ENCODE results near the gene TBC1D2B.

Gene TBC1D2B

DNA sequence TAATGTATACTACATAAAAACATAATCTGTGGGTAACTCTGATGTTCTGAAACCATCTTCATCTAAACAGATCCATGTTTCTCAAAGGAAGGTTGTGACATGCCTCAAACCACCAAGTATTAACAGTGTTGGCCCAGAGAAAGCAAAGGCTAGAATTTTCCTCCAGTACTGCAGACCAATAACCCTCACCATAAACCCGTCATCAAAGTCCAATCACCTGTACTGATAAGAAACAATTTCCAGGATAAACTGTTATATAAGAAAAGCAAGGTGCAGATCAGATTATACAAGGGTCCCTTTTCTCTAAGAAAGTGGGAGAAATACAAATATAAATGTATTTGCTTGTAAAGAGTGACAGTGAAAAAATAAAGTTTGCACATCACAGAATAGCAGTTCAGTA is 32.3 kb downstream of the TBC1D2B start:
- no CpG with 5 or more reads among the region's 1 CpG for WGBS (ENCODE audit: insufficient coverage, insufficient read length)
- H3K36me3 ChIP-seq (ENCODE audit: control insufficient read depth, insufficient read depth, low read length): no peaks in the 10 kb centered on the region
- peaks cover 1% of the 10 kb centered on the region; the same call in 1 of the 2 replicates for H3K4me1 ChIP-seq (ENCODE audit: control insufficient read depth, insufficient read depth, low read length)
- H3K27me3 ChIP-seq (ENCODE audit: control insufficient read depth, insufficient read depth, low read length): no peaks in the 10 kb centered on the region
- no peak overlapping the region for H3K4me3 ChIP-seq (ENCODE audit: low read length)
- no peak for DNase-seq (ENCODE audit: low read depth, low spot score)
- H3K27ac ChIP-seq (ENCODE audit: low read length): no peak overlapping the region
- no peaks in the 10 kb centered on the region for H3K9me3 ChIP-seq (ENCODE audit: control insufficient read depth, insufficient read depth, low read length)

DNA sequence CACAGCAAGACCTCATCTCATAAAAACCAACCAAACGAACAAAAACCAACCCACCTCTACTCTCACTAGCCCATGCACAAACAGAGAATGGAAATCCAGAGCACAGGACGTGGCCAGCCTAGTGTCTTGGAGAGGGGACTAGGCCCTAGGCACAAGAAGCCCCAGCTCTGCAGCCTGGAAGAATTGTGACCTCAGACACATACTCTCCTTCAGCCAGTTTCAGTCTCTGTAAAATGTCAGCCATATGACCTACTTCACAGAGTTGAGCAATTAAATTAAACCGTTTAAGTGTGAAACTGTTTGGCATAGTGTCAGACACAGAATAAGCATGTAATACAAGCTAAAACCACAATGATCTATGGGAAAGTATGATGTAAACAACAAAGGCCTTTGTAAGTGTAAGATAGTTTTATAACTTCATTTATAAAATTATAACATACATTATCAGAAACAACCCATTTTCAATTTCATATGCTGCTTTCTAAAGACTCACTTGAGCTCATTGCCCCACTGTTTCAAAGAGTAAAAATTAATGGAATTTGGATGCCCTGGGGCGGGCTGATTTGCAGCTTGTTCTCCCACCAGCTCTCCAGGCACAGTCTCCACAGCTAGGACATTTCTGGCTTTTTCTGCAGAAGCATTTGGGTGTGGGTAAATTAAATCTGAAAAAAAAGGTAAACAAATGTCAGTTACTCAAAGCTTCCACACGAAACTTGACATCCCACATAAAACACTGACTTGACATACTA is 32.9 kb downstream of the TBC1D2B start:
- DNase-seq (ENCODE audit: low read depth, low spot score): no peak
- no peaks in the 10 kb centered on the region for H3K36me3 ChIP-seq (ENCODE audit: control insufficient read depth, insufficient read depth, low read length)
- no peak overlapping the region for H3K4me3 ChIP-seq (ENCODE audit: low read length)
- H3K9me3 ChIP-seq (ENCODE audit: control insufficient read depth, insufficient read depth, low read length): no peaks in the 10 kb centered on the region
- H3K27ac ChIP-seq (ENCODE audit: low read length): no peak overlapping the region
- no CpG with 5 or more reads among the region's 5 CpGs for WGBS (ENCODE audit: insufficient coverage, insufficient read length)
- no peaks in the 10 kb centered on the region for H3K27me3 ChIP-seq (ENCODE audit: control insufficient read depth, insufficient read depth, low read length)
- H3K4me1 ChIP-seq (ENCODE audit: control insufficient read depth, insufficient read depth, low read length): no peaks in the 10 kb centered on the region

DNA sequence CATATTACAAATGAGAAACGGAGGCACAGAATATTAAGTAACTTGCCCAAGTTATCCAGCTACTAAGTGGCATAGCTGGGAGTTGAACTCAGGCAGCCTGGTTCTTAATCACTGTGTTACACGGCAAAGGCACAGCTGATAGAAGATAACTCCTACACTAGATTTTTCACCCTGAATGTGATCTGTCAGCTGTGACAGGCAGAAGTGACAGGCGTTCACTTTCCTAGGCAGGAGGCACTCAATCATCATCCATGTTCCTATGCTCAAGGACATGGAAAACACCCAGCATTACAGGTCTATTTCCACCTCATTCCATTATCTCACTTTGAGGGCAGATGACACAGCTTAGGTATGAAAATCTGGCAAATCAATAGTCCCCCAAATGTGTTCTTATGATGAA is 35.6 kb downstream of the TBC1D2B start:
- Histone ChIP-seq H3K27ac (ENCODE audit: low read length) (no peak overlapping the region), H3K9me3 (ENCODE audit: control insufficient read depth, insufficient read depth, low read length) (no peaks in the 10 kb centered on the region), H3K4me3 (ENCODE audit: low read length) (no peak overlapping the region), H3K27me3 (ENCODE audit: control insufficient read depth, insufficient read depth, low read length) (no peaks in the 10 kb centered on the region), H3K4me1 (ENCODE audit: control insufficient read depth, insufficient read depth, low read length) (no peaks in the 10 kb centered on the region), H3K36me3 (ENCODE audit: control insufficient read depth, insufficient read depth, low read length) (no peaks in the 10 kb centered on the region)
- DNase-seq (ENCODE audit: low read depth, low spot score): no peak
- no CpG with 5 or more reads among the region's 3 CpGs for WGBS (ENCODE audit: insufficient coverage, insufficient read length)

DNA sequence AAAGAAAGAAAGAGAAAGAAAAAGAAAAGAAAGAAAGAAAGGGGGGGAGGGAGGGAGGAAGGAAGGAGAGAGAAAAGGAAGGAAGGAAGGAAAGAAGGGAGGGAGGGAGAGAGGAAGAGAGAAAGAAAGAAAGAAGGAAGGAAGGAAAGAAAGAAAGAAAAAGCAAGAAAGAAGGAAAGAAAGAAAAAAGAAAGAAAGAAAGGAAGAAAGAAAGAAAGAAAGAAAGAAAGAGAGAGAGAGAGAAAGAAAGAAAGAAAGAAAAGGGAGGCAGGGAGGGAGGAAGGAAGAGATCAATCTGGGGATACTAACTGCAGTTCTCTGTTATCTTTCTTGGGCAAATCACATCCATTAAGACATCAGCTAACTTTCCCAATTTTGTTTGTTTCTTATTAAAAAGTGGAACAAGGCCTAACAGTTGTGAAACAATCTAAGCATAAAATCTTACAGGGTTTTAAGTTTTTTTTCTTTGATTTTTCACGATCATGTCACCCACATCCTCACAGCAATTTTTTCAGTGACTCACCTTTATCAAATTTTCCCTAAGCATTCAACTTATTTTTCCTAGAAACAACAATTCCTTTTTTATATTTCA is 36.8 kb downstream of the TBC1D2B start:
- no peaks in the 10 kb centered on the region for H3K4me1 ChIP-seq (ENCODE audit: control insufficient read depth, insufficient read depth, low read length)
- H3K9me3 ChIP-seq (ENCODE audit: control insufficient read depth, insufficient read depth, low read length): no peaks in the 10 kb centered on the region
- no peaks in the 10 kb centered on the region for H3K36me3 ChIP-seq (ENCODE audit: control insufficient read depth, insufficient read depth, low read length)
- no CpG with 5 or more reads among the region's 1 CpG for WGBS (ENCODE audit: insufficient coverage, insufficient read length)
- no peak for DNase-seq (ENCODE audit: low read depth, low spot score)
- no peak overlapping the region for H3K4me3 ChIP-seq (ENCODE audit: low read length)
- no peaks in the 10 kb centered on the region for H3K27me3 ChIP-seq (ENCODE audit: control insufficient read depth, insufficient read depth, low read length)
- H3K27ac ChIP-seq (ENCODE audit: low read length): no peak overlapping the region

DNA sequence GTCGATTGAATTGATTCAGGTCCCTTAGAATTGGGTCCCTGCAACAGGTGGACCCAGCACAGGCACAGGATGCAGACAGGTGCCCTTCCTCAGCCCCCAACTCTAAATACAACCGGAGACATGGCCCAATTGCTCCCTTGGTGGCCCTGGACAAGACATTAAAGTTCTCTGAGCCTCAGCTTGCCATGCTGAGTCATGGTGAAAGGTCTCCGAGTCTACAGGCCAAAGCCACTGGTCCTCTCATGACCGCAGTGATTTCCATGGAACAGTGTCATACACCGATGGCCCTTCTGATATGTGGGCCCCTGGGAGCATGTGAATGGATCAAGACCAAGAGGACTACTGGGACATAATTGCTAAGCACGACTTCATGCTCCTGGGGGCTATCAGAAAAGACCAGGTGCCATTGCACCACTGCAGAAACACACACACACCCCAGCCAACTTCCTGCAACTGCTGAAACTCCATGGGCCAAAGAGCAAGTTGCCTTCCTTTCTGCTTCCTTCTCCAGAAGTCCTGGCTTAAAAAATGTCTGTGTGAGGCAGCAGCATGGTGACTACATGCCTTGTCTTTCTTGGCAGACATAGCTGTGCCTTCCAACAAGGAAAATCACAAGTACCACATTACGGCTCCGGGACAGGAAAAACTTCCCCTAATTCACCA is 38.8 kb downstream of the TBC1D2B start:
- H3K27me3 ChIP-seq (ENCODE audit: control insufficient read depth, insufficient read depth, low read length): no peaks in the 10 kb centered on the region
- H3K9me3 ChIP-seq (ENCODE audit: control insufficient read depth, insufficient read depth, low read length): no peaks in the 10 kb centered on the region
- WGBS (ENCODE audit: insufficient coverage, insufficient read length): no CpG with 5 or more reads among the region's 8 CpGs
- H3K4me1 ChIP-seq (ENCODE audit: control insufficient read depth, insufficient read depth, low read length): no peaks in the 10 kb centered on the region
- no peak for DNase-seq (ENCODE audit: low read depth, low spot score)
- H3K4me3 ChIP-seq (ENCODE audit: low read length): no peak overlapping the region
- no peaks in the 10 kb centered on the region for H3K36me3 ChIP-seq (ENCODE audit: control insufficient read depth, insufficient read depth, low read length)
- no peak overlapping the region for H3K27ac ChIP-seq (ENCODE audit: low read length)

DNA sequence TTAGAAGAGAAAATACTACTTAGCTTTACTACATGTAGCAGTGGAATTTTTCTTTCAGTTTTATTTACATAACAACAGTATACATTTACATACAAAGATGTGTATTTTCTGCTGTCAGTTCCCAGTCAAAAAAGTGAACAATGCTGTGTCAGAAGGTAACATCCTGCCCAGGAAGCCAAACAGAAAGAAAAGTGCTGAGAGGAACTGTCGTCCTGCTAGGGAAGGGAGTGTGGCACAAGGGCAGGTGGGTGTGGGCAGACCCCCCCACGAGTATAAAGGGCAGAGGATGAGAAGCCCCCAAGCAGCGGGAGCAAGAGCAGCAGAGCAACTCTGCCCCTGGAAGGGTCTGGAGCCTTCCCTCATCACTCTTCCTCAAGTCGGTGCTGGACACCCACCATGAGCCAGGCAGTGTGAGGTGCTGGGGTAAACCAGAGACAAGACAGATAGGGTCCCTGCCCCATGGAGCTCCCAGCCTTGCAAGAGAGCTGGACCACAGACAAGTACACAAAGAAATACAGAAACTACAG is 39.7 kb downstream of the TBC1D2B start:
- DNase-seq (ENCODE audit: low read depth, low spot score): no peak
- no CpG with 5 or more reads among the region's 4 CpGs for WGBS (ENCODE audit: insufficient coverage, insufficient read length)
- Histone ChIP-seq H3K9me3 (ENCODE audit: control insufficient read depth, insufficient read depth, low read length) (no peaks in the 10 kb centered on the region), H3K4me3 (ENCODE audit: low read length) (no peak overlapping the region), H3K4me1 (ENCODE audit: control insufficient read depth, insufficient read depth, low read length) (no peaks in the 10 kb centered on the region), H3K36me3 (ENCODE audit: control insufficient read depth, insufficient read depth, low read length) (no peaks in the 10 kb centered on the region), H3K27me3 (ENCODE audit: control insufficient read depth, insufficient read depth, low read length) (no peaks in the 10 kb centered on the region), H3K27ac (ENCODE audit: low read length) (no peak overlapping the region)

DNA sequence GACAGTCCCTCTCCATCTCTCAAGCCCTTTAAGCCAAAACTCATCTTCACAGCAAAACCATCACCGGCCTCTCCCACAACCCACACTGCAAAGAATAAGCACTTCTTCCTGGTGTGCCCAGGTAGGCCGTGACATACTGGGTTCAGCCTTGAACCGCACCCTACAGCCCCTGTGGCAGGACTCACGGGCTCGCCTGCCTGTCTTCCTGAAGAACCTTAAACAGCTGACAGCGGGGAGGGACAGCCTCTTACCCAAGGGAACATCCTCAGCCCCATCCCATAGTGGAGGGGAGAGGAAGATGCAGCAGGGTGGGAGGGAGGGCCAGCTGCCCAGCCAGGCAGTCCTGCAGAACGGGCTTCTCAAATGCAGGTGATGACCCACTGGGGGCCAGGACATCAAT is 40.2 kb downstream of the TBC1D2B start:
- H3K27me3 ChIP-seq (ENCODE audit: control insufficient read depth, insufficient read depth, low read length): no peaks in the 10 kb centered on the region
- WGBS (ENCODE audit: insufficient coverage, insufficient read length): no CpG with 5 or more reads among the region's 7 CpGs
- no peaks in the 10 kb centered on the region for H3K4me1 ChIP-seq (ENCODE audit: control insufficient read depth, insufficient read depth, low read length)
- H3K9me3 ChIP-seq (ENCODE audit: control insufficient read depth, insufficient read depth, low read length): no peaks in the 10 kb centered on the region
- DNase-seq (ENCODE audit: low read depth, low spot score): no peak
- no peaks in the 10 kb centered on the region for H3K36me3 ChIP-seq (ENCODE audit: control insufficient read depth, insufficient read depth, low read length)
- H3K27ac ChIP-seq (ENCODE audit: low read length): no peak overlapping the region
- no peak overlapping the region for H3K4me3 ChIP-seq (ENCODE audit: low read length)

DNA sequence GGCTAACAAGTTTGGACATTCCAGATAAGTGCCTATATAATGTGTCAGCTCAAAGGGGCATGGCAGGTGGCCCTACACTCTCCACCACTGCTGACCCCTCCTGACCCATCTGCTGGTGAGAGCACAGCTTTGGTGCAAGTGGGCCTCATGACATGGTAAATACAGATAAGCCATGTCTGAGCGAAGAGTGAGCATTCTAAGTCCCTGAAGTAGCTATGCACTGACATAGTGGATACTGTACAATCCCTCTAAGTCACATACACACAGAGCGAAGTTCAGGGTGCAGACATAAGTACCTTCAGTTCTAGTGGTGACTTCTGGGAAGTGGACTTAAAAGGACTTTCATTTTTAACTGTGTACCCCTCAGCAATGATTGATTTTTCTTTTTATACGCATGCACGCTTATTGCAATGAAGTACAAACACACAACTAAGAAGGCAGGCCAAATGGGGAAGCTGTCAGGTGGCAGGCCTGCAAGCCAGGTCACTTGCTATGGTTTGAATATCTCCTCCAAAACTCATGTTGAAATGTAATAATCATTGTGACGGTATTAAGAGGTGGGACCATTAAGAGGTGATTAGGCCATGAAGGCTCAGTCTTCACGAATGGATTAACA is 41.5 kb downstream of the TBC1D2B start:
- no peaks in the 10 kb centered on the region for H3K9me3 ChIP-seq (ENCODE audit: control insufficient read depth, insufficient read depth, low read length)
- no CpG with 5 or more reads among the region's 6 CpGs for WGBS (ENCODE audit: insufficient coverage, insufficient read length)
- H3K27ac ChIP-seq (ENCODE audit: low read length): no peak overlapping the region
- H3K36me3 ChIP-seq (ENCODE audit: control insufficient read depth, insufficient read depth, low read length): no peaks in the 10 kb centered on the region
- no peak overlapping the region for H3K4me3 ChIP-seq (ENCODE audit: low read length)
- no peaks in the 10 kb centered on the region for H3K4me1 ChIP-seq (ENCODE audit: control insufficient read depth, insufficient read depth, low read length)
- DNase-seq (ENCODE audit: low read depth, low spot score): no peak
- H3K27me3 ChIP-seq (ENCODE audit: control insufficient read depth, insufficient read depth, low read length): no peaks in the 10 kb centered on the region

DNA sequence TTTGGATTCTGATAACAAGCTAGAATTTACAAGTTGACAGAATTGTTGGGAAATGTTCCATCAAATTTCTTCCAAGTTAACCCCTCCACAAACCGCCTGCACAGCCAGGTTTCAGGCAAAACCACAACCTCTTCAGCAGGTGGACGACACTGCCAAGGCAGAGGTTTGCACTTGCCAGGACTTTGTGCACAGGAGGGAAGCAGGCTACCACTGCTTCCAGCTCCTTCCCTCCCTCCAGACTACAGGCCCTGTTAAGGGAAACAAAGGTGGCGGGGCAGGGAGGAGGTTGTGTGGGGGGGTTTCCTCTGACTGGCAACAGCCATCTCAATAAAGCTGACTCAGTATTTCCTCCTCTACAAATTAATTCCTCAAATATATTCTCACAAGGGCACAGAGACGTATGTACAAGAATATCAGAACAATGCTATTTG is 42.2 kb downstream of the TBC1D2B start:
- H3K4me1 ChIP-seq (ENCODE audit: control insufficient read depth, insufficient read depth, low read length): no peaks in the 10 kb centered on the region
- H3K27ac ChIP-seq (ENCODE audit: low read length): no peak overlapping the region
- H3K4me3 ChIP-seq (ENCODE audit: low read length): no peak overlapping the region
- no peak for DNase-seq (ENCODE audit: low read depth, low spot score)
- H3K36me3 ChIP-seq (ENCODE audit: control insufficient read depth, insufficient read depth, low read length): no peaks in the 10 kb centered on the region
- H3K27me3 ChIP-seq (ENCODE audit: control insufficient read depth, insufficient read depth, low read length): no peaks in the 10 kb centered on the region
- no peaks in the 10 kb centered on the region for H3K9me3 ChIP-seq (ENCODE audit: control insufficient read depth, insufficient read depth, low read length)
- WGBS (ENCODE audit: insufficient coverage, insufficient read length): no CpG with 5 or more reads among the region's 4 CpGs

DNA sequence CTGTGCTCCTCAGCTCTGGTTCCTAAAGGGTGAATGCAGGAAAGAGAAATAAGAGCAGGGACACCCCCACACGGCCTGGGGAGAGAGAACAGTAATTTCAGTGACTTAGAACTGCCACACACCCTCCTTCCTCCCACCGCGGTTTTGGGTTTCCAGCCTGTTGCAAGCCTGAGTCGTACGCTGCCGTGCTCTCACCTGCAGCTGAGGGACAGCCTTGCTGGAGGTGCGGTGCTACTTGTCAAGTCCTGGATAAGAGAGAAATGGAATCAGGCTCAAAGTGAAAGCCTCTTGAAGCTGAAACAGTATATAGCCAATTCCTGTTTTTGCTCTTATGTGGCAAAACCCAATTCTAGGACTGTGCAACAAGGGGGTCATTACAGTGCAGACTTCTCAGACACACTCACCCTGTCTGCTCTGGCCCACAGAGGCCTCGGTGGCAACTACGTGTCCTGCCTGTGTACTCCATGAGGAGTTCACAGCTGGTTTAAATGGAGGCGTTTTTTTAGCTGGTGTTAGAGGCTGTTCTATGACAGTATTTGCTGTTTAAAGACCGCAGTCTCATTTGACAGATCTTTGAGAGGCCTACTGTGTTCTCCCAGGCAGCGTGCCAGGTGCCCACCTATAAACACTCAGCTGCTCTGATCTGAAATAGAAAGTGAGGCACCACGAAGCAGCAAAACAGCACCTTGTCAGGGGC is 42.9 kb downstream of the TBC1D2B start:
- WGBS (ENCODE audit: insufficient coverage, insufficient read length): no CpG with 5 or more reads among the region's 13 CpGs
- no peak overlapping the region for H3K4me3 ChIP-seq (ENCODE audit: low read length)
- H3K27ac ChIP-seq (ENCODE audit: low read length): no peak overlapping the region
- H3K36me3 ChIP-seq (ENCODE audit: control insufficient read depth, insufficient read depth, low read length): no peaks in the 10 kb centered on the region
- no peak for DNase-seq (ENCODE audit: low read depth, low spot score)
- no peaks in the 10 kb centered on the region for H3K27me3 ChIP-seq (ENCODE audit: control insufficient read depth, insufficient read depth, low read length)
- no peaks in the 10 kb centered on the region for H3K9me3 ChIP-seq (ENCODE audit: control insufficient read depth, insufficient read depth, low read length)
- H3K4me1 ChIP-seq (ENCODE audit: control insufficient read depth, insufficient read depth, low read length): no peaks in the 10 kb centered on the region

Measured in iPS DF 6.9 (cell line).